GM21528 (cell line): ENCODE results near the gene ARHGAP26.
"Not testable (repeated sequence)": the region's sequence is repeated elsewhere in the genome, so short reads cannot be mapped to it uniquely, and the experiment has no call there.

ENCODE experiments used
- ATAC-seq: cut with Tn5 transposase; IDR thresholded peaks from one replicate; pipeline ENCODE4 v1.9.1; 2021; ENCODE audit warnings: mild to moderate bottlenecking, moderate library complexity; ENCODE audit not compliant: unreplicated experiment, low FRiP score

ARHGAP26 gene

DNA sequence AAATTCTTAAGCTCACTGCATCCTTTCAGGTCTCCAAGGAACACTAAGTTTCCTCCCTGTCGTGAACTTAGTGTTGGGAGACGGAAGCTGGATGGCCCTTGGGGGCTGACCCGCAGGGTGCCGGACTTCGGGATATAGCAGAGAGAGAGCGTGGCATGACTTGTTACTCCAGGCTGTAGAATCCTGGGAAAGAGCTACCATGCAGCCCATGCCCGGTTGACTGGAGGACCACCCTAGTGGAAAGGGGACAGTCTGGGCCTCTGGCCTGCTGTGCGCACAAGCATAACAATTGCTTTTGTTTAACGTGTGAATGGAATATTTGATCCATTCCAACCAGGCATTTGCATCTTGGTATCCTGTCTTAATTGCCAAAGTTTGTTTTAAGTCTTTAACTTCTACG, 319.9 kb downstream of the ARHGAP26 start:
- ATAC-seq, result not testable (repeated sequence)

DNA sequence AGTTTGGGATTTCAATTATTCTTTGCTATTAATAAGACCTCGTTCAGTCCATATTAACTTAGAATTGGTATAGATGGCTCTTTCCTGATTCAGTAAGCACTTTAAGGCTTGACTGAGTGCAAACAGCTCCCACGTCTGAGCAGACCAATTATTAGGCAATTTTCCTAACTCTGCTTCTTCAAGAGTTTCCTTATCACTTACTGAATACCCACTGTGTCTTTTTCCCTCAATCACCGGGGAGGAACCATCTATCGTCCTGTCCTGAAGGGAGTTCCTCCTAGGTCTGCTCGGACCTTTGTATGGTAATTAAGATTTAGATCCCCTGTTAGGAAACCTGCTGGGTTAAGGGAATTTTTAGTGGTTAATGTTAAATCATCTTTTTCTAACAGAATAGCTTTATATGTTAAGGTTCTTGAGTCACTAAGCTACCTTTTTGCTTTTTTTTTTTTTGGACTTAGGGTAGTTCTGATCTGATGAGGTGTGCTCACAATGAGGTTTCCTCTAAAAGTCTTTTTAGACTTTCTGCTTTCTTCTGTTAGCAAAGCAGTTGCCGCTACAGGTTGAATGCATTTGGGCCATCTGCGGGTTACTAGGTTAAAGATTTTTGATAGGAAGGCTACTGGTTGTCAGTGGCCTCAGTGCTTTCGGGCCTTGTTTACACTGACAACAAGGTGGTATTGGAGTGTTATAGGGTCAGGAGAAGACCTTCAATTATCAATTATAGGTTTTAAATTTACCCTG, 322.7 kb downstream of the ARHGAP26 start:
- ATAC-seq, result not testable (repeated sequence)

DNA sequence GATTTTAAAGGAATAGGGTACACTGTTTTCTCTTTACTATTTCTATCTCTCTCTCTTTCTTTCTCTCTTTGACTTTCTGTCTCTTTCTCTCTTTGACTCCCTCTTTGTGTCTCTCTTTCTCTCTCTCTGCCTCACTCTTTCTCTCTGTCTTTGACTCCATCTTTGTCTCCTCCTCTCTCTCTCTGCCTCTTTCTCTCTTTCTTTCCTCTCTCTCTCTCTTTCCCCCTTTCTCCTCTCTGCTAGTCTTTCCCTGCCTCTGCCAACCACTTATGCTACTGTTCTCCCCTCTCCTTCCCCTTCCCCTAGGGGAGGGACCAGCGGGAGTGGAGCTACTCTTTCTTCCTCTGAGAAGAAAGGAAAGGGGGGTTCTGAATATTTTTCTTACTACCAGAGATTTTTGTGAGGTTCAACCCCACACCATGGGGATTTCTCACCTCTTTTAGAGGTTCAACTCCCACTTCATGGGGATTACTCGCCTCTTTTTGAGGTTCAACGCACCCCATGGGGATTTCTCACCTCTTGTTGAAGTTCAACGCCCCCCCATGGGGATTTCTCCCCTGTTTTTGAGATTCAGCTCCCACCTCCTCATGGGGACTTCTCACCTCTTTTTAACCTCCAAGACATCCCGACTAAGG, 323.4 kb downstream of the ARHGAP26 start:
- ATAC-seq, result no peak

DNA sequence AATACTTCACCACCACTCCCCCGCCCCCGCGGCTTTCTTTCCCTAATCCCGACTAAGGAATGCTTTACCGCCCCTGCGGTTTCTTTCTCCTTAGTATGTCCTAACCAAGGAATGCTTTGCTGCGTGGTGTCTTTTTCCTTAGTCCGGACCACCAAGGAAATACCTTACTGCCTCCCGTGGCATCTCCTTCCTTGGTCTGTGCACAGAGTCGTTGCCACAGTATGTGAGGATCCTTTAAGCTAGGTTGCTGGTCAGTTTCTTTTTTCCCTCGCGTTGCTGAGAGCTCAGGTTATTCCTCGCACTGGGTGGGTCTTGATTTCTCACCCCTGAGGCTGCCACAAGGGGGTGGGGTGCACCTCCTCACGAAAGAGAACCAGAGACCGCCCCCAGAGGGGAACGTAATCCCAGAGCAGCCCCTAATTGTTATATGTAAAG, 323.9 kb downstream of the ARHGAP26 start:
- no peak for ATAC-seq

DNA sequence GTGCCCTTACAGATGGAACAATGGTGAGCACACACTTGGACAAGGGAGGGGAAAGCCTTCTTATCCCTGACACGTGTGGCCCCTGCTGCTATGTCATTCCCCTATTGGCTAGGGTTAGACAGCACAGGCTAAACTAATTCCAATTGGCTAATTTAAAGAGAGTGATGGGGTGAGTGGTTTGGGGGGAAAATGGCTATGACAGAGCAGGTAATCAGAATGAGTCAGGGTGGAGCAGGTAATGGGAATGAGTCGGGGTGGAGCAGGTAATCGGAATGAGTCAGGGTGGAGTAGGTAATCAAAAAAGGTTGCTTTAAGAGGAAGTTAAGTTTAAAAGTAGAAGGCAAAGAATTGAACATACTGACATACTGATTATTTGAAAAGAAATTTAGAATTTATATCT, 324.4 kb downstream of the ARHGAP26 start:
- ATAC-seq, result not testable (repeated sequence)

DNA sequence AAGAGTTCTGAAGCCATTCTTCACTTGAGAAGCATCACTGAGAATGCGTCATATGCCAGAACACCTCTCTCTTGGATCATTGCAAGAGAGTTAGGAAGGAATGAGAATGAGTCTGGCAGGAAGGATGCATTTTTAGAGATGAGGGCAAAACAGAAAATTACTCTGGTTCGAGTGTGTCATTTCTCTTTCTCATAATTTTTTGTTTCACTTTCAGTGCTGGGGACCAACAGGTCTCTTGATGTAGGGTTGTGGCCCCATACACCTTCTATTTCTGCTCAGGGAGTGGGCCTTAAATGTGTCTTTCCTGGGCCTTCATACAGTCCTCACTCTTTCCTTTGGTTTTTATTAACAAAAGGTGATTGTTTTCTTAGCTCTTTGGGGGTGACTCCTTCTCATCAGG, 330.9 kb downstream of the ARHGAP26 start:
- ATAC-seq, result peak; percentile 84

DNA sequence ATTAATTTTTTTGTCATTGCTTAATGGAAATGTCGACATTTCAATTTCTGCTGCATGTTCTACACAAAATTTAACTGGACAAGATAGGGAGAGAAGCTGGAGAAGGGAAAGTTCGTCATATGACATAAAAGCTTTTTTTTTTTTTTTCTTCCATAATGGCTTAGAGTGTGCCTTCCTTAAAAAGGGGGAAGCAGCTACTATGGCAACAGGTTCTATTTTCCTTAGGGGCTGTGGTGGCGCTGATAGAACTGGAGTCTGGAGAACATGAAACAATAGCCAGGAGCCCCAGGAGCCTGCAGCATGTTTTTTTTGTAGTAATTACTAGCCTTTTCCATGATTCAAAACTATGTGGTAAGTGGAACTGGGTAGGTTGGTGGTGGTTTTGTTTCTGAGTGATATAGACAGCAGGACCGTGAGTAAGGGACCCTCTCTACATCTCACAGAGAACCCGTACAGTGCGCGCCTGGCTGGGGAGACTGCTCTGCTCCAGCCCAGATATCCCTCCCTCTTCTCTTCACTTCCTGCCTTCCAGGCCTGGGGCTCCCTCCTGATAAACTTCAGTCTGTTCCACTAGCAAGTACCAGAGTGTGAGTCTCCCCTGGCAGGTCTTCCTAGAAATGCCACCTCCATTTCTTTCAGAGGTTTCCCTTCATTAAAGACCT, 331.7 kb downstream of the ARHGAP26 start:
- ATAC-seq, result no peak

DNA sequence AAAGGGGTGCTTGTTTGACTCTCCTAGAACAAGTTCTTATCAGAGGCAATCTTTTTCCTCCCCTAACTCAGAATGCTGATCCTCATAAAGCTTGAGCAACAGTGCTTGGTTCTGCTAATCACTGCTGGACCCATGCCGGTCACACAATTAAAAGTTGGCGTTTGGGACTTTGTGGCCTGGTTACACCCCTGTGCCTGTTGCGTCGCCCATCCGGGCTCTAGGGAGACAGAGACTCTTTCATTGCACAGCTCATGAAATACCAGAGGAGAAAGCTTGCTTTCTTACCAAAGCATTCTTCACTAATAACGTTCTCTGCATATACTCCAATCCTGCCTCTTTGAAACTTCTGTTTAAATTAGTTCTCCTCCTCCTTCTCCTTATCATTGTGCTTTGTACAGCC, 332.2 kb downstream of the ARHGAP26 start:
- ATAC-seq, result no peak

DNA sequence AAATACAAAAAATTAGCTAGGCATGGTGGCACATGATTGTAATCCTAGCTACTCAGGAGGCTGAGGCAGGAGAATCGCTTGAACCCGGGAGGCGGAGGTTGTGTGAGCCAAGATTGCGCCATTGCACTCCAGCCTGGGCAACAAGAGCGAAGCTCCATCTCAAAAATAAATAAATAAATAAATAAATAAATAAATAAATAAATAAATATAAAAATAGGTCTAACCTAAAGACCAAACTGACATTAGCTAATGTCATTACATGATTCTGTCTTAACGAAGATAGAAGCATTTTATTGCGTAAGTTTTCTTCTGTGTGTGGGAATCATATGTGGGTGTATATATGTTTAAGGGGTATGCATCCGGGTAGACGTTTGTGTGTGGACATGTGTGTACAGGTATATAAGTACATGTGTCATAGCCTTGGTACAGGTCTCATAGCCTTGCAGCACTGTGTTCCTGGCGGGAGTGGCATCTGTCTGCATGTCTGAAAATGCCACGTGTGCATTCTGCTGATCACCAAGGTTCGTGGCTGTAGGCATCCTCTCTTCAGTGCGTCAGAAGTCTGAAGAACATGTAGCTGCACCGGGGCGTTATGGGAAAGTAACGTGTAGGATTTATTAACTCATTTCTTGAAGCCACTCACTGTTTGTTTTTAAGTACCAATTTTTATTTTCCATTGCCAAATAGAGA, 335.2 kb downstream of the ARHGAP26 start:
- no peak for ATAC-seq

DNA sequence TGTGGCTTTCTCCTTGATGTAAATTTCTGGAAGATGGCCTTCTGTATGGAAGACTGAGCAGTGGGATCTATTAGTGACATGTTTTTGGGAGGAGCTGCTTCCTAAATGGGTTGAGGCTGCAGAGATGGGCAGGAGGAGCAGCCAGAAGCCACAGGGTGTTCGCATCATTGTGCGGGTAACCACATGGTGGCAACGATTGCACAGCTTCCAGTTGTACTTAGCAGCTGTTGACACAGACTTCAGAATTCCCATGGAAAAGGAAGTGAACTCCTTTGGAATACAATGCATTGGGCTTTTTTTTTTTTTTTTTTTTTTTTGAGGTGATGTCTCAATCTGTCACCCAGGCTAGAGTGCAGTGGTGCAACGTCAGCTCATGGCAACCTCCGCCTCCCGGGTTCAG, 336.0 kb downstream of the ARHGAP26 start:
- ATAC-seq, result no peak

DNA sequence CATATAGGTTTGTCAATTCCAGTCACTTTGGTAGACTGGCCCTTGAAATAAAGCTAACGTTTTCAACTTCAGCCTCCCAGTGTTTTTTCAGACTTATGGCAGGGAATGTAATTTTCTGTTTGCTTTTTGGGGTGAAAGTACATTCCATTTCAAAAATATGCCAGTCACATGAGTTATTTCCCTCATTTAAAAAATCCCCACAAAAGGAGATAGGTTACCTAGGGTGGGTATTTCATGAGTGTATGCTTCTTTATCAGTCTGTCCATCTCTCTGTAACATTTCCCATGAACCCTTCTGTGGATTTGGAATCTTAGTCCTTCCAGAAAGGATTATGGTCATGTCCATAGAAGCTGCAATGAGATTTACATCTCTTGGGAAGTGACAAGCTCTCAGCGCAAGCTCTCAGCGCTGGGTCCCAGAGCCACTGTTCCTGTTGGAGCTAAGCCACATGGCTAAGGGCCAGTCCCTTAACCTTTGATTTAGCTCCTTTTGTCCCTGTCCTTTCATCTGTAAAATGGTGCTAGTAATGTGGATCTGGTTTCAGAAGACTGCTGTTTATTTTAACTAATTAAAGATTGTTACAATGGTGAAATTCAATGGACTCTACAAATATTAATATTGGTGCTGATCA, 338.4 kb downstream of the ARHGAP26 start:
- ATAC-seq, result no peak

DNA sequence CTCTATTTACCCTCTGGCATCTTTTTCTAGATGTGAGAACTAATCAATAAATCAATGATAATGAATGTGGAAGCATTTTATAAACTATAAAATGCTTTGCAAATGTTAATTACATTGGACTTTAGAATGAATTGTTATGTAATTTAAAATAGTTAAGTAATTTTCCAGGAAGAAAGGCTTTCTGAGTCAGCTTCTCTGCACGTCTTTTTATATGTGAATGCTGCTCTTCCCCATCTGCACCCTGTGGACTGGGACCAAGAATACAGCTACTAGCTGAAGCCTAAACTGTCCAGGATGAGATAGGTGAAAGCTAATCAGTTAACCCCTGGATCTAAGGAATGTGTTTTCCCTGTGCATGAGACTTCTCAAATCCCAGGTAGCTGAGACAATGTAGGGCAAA, 340.4 kb downstream of the ARHGAP26 start:
- no peak for ATAC-seq

DNA sequence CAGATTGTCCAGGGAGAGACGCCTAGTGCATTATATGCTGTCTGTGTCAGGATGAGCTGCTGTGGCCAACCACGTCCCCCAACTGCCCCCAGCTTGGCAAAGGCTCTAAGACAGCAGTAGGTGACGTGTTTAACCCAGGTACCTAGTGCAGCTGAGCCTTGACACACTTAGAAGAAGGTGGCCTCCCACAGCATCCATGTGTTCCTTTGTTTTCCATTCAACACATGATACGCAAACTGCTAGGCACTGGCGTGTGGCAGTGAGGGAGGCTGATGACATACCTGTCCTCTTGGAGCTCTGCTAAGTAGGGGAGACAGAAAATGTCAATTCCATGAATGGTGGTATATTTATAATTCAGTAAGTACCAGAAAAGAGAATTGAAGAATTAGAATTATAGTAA, 341.6 kb downstream of the ARHGAP26 start:
- no peak for ATAC-seq

DNA sequence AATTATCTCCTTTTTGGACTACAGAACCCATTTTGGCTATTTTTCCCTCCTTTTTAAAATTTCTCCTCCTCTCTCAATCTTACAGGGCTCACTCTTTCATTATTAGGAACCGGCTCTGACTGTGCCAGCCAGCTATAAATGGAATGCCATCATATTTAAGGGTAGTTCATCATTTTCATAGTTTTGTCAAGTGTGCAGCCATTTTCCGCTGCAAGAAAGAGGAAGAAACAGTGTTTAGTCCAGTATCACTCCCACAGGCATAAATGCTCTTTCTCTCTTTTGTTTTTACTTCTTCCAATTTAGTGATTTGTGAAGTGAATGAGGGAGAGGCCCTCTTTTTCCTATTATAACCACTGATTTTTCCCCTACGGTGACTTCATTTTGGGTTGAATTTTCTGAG, 343.3 kb downstream of the ARHGAP26 start:
- no peak for ATAC-seq

DNA sequence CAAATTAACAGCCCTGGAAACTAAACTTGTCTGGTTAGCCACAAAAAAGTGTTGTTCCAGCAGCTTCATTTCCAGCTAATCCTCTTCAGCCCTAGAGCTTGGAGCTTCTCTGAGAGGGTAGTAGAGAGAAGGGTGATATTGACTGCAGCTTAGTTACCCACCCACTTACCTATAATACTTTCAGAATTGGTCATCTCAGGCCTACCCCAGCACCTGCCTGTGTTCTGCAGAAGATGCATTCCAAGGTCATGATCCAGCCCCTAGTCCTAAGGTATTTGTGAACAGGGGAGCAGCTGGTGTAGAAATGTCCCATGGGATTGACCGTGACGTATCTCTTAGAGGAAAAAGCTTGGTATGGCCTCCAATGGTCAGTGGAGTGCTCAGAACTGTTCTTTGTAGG, 344.3 kb downstream of the ARHGAP26 start:
- peak; percentile 44 for ATAC-seq

DNA sequence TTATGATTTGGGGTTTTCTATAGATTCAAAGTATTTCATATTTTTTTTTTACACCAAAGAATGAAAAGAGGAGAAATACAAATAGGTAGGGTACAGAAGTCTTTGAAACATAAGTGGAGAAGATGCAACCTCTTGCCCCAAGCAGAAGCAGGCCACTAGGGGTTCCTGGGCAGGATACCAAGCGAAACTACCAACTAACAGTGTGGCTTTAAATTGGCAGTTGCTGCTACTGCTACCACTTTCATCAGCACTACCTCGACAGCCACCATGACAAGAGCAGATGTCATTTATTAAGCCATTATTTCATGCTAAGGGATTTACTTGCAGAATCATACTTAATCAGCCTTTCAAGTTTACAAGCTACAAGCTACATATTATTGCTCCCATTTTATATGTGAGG, 345.2 kb downstream of the ARHGAP26 start:
- no peak for ATAC-seq

DNA sequence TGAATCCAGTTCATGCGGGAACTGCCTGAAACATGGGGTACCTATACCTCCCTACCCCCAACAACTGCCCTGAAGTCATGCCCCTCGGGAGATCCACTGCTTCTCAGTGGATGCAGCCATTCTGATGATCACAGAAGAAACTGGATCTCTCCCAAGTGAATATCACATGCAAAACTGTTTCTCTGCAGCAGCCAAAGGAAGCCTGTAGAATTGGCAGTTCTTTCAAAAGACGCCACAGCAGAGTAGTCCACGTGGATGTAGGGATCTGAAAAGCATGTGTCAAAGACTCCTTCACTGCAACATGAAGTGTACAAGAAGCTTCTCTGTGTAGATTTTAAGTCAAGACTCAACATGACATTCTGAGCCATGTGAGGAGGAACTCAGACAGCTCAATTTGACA, 346.6 kb downstream of the ARHGAP26 start:
- no peak for ATAC-seq

DNA sequence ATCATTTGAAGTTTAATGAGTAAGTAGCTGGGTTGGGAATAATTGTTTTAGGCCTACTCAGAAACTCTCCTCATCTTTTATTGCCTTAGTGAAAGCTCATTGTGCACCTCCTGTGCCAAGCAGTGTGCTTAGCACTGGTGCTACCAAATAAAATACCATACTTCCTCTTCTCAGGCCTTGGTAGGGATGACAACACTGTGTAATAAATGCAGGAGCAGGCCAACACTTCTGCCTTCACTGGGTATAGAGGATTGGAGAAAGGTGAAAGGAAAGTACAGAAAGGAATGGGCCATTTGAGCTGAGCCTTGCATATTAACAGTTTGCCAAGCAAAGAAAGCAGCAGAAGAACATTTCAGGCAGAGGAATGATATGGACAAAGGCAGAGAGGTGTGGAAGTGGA, 347.6 kb downstream of the ARHGAP26 start:
- no peak for ATAC-seq

DNA sequence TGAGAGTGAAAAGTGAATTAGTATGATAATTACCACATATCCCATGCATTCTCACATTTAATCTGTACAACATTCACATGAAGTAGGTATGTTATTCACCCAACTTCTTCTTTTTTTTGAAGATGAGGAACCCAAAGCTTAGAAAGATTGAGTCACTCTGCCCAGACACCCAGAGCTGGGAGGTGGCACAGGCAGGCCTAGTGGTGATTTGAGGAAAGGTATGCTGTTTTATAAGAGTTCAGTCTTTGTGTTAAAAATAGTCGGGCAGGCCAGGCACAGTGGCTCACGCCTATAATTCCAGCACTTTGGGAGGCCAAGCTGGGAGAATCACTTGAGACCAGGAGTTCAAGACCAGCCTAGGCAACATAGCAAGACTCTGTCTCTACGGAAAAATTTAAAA, 348.0 kb downstream of the ARHGAP26 start:
- ATAC-seq, result no peak

DNA sequence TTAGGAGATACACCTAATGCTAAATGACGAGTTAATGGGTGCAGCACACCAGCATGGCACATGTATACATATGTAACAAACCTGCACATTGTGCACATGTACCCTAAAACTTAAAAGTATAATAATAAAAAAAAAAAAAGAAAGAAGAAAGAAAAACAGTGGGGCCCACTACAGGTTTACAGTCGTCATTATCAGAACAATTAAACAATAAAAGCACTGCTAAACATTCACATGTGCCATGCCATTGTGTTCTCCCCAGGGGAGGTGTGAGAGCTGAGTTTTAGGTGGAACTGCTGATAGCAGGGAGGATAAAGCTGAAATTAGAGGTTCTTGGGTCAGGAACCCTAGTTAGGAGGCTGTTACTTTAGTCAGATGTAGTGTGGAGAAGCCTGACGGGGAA, 348.6 kb downstream of the ARHGAP26 start:
- not testable (repeated sequence) for ATAC-seq

DNA sequence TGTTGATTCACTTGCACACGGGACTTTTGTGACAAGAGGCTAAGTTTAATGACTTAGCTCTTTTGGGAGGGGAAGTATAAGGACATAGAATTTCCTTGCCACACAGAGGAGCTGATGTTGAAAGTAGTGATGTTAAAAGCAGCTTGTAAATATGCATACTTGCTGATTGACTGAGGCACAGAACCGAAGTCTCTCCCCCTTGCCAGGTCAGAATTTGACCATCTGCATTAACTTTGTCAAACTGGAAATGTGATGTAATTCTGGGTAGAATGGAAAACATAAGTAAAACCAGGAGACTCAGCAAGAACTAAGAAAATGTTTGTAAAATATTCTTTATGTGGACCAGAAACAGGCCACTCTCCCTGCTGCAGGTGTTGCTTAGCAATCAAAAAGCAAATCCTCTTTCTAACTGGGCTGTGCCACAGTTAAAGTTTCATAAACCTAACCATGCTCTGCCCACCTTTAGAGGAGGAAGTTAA, 349.2 kb downstream of the ARHGAP26 start:
- peak; percentile 69 for ATAC-seq
